Activated T-helper 2 cell treated with anti-CD3 and anti-CD28 coated beads, Interferon-gamma antibody, Interleukin-2, Interleukin-4, amounts not matched to agents 10 μg/mL and 5 μg/mL and 100 μg/mL, durations not matched to agents 14 hours and 24 hours and 36 hours (primary cell): Measurements from ENCODE around the gene KMT2B. TPM values are rescaled to one million over a fixed set of nuclear protein-coding genes. Genes with fewer than 3 reads are reported as not detected.
A peak's percentile ranks its signal among the peaks of the same experiment; 100 is the strongest.
"Not testable (repeated sequence)": the region's sequence is repeated elsewhere in the genome, so short reads cannot be mapped to it uniquely, and the experiment has no call there.

Source experiments
- DNase-seq: peaks from one replicate; pipeline ENCODE4 v3.0.0; 2021; ENCODE audit warnings: low spot score
- H3K27ac Mint-ChIP-seq: one replicate; pipeline ENCODE4 v1.8.0; 2021; ENCODE audit warnings: mixed read lengths
- H3K27me3 Mint-ChIP-seq: one replicate; pipeline ENCODE4 v1.8.0; 2021; ENCODE audit warnings: low read depth, mixed read lengths
- H3K36me3 Mint-ChIP-seq: one replicate; pipeline ENCODE4 v1.8.0; 2021; ENCODE audit warnings: low read depth, mixed read lengths
- H3K4me1 Mint-ChIP-seq: one replicate; pipeline ENCODE4 v1.8.0; 2021; ENCODE audit warnings: low read depth, mixed read lengths
- H3K4me3 Mint-ChIP-seq: one replicate; pipeline ENCODE4 v1.8.0; 2021; ENCODE audit warnings: low read depth, mild to moderate bottlenecking, moderate library complexity, mixed read lengths
- H3K9me3 Mint-ChIP-seq: one replicate; pipeline ENCODE4 v1.8.0; 2021; ENCODE audit warnings: mixed read lengths
- intact Hi-C: fragments of 100-400 bp; cut with micrococcal nuclease; formaldehyde crosslinking; loops from one replicate; pipeline ENCODE4 v1.15.1; 2023
- total RNA-seq: library from RNA; stranded (reverse); gene quantifications from 2 replicates; pipeline ENCODE4 v1.2.3, GENCODE V29; 2022

The KMT2B gene
- total RNA-seq, 1 donor from 2014 or later = 58.4 TPM

DNA sequence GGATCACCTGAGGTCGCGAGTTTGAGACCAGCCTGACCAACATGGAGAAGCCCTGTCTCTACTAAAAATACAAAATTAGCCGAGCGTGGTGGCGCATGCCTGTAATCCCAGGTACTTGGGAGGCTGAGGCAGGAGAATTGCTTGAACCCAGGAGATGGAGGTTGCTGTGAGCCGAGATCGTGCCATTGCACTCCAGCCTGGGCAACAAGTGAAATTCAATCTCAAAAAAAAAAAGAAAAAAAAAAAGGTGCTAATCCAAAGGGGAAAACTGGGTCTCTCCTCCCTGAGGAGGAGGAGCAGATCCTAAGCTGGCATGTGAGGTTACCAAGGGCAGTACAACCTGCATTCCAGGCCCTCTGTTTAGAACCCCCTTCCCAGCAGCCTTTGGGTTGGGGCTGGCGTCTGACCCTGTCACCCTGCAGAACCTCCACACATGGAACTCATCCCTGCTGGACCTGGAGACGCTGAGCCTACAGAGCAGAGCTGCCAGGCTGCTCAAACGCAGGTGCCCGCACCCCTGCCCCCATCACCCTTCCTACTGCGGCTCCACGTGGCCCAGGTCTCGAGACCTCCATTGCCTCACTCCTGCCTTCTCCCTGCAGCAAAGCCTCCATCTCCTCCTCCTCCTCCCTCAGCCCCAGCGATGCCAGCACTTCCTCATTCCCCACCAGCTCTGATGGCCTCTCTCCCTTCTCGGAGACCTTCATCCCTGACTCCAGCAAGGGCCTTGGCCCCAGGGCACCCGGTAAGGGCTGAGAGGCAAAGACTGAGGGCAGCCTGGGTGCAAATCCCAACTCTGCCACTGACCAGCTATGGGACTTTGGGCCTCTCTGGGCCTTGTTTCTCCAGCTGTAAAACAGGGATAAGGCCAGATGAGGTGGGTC lies 46.9 kb downstream of the KMT2B start:
- Mint-ChIP-seq H3K4me1 (peaks cover 3% of the 10 kb centered on the region), H3K36me3 (peaks cover 47% of the 10 kb centered on the region), H3K4me3 (no peak overlapping the region), H3K27ac (no peak overlapping the region), H3K27me3 (no peaks in the 10 kb centered on the region), H3K9me3 (no peaks in the 10 kb centered on the region)
- intact Hi-C loops = no loop called here
- no peak for DNase-seq

DNA sequence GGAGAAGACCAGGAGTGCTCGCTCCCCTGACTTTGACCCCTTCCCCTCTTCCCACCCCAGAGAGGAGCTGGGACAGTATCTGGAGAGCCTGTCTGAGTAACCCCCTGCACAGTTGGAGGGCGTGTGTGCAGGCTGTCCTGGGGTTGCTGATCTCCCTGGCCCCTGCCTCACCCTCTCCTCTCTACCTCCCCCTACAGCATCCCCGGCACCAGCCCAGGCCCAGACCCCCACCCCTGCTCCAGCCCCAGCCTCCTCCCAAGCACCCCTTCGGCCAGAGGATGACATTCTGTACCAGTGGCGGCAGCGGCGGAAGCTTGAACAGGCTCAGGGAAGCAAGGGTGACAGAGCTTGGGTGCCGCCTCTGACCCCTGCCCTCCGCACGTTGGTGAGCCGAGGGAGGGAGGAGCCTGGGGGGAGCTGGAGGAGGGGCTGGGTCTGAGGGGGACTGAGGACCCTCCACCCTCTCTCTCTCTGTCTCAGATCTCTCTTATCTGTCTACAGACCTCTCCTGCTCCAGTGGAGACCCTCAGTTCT lies 48.8 kb downstream of the KMT2B start:
- no peaks in the 10 kb centered on the region for H3K9me3 Mint-ChIP-seq
- no peaks in the 10 kb centered on the region for H3K4me1 Mint-ChIP-seq
- H3K27ac Mint-ChIP-seq = no peak overlapping the region
- intact Hi-C loops = no loop called here
- DNase-seq = no peak
- H3K27me3 Mint-ChIP-seq = no peaks in the 10 kb centered on the region
- no peak overlapping the region for H3K4me3 Mint-ChIP-seq
- H3K36me3 Mint-ChIP-seq = peaks cover 36% of the 10 kb centered on the region

DNA sequence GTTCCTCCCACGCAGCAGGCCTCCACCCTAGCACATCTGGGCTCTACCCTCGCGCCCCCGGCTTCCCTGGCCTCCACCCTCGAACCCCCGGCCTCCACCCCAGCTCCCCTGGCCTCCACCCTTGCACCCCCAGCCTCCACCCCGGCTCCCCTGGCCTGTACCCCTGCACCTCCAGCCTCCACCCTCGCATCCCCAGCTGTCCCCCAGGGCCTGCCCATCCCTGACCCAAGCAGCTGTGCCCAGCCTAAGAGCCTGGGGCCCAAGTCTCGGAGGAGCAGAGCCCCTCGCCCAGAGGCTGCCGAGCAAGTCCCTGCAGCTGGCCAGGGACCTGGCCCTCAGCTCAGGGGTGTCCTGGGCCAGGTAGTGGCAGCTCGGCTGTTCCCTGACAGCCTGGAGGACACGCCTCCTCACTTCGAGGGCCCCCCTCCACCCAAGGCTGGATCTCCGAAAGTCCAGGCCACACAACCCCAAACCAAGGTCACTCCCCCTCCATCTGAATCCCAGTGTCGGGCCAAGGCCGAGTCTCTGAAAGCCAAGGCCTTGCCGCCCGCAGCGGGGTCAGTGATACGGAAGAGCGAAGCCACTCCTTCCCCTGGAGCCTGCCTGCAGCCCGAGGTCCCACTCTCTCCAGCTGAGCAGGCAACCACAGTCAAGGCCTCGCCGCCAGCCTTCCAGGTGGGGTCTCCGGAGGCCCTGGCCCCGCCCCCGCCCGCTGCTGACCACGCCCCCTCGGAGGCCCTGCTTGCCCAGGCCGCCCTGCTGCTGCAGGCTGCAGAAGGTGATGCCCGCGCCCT lies 49.7 kb downstream of the KMT2B start:
- intact Hi-C loops = no loop called here
- Mint-ChIP-seq H3K9me3 (no peaks in the 10 kb centered on the region), H3K36me3 (peaks cover 30% of the 10 kb centered on the region), H3K27ac (no peak overlapping the region), H3K27me3 (no peaks in the 10 kb centered on the region), H3K4me3 (no peak overlapping the region), H3K4me1 (no peaks in the 10 kb centered on the region)
- no peak for DNase-seq

DNA sequence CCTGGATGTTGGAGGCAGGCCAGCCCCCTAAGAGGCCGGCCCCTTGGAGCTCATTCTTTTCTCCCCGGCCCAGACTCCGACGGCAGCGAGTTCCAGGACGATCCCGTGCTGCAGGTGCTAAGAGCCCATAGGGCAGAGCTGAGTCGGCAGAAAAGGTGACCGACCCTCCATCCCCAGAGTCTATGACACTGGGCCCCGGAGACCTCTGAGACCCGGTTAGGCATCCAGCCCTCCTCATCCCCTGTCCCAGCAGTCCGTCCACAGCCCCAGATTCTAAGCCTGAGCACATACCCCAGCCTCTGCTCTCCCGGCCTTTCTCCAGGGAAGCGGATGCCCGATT lies 50.2 kb downstream of the KMT2B start:
- DNase-seq = no peak
- no peaks in the 10 kb centered on the region for H3K27me3 Mint-ChIP-seq
- no peaks in the 10 kb centered on the region for H3K4me1 Mint-ChIP-seq
- no peaks in the 10 kb centered on the region for H3K9me3 Mint-ChIP-seq
- H3K36me3 Mint-ChIP-seq = peaks cover 30% of the 10 kb centered on the region
- no peak overlapping the region for H3K27ac Mint-ChIP-seq
- H3K4me3 Mint-ChIP-seq = no peak overlapping the region
- intact Hi-C loops = no loop called here

DNA sequence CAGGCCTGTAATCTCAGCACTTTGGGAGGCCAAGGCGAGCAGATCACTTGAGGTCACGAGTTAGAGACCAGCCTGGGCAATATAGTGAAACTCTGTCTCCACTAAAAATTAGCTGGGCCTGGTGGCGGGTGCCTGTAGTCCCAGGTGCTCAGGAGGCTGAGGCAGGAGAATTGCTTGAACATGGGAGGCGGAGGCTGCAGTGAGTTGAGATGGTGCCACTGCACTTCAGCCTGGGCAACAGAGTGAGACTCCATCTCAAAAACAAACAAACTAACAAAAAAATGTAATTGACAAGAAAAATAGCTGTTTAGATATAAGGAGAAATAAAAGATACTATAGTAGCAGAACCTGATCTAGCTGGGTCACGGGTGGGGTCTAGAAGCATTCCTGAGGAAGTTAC lies 54.6 kb downstream of the KMT2B start:
- intact Hi-C loops, H3K27me3 Mint-ChIP-seq, H3K27ac Mint-ChIP-seq, H3K9me3 Mint-ChIP-seq, DNase-seq, H3K4me3 Mint-ChIP-seq: not testable (repeated sequence)
- H3K4me1 Mint-ChIP-seq = peaks cover 18% of the 10 kb centered on the region
- peaks cover 17% of the 10 kb centered on the region for H3K36me3 Mint-ChIP-seq

DNA sequence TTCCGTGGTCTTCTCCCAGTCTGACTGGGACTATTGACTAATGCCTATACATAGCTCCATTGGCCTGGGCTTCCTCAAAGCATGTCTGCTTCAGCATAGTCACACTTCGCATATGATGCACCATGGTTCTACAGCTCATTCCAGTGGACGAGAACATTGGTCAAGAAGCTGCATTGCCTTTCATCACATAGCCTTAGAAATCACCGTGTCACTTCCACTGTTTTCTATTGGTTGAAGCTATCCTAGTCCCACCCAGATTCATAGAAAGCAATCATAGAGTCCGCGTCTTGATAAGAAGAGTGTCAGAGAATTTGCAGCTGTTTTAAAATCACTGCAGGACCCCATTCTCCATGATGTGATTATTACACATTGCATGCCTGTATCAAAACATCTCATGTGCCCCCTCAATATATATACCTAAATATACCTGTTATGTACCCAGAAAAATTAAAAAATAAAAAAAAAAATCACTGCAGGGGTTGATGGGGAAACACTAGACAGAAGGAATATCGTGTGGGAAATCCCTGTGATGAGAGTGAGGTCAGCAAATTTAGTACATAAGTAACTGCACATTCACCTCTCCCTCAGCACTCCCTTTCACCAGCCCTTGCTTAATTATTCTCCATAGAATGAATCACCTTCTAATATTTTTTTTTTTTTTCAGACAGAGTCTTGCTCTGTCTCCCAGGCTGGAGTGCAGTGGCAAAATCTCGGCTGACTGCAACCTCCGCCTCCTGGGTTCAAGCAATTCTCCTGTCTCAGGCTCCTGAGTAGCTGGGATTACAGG lies 55.4 kb downstream of the KMT2B start:
- peaks cover 18% of the 10 kb centered on the region for H3K4me1 Mint-ChIP-seq
- H3K4me3 Mint-ChIP-seq = no peak overlapping the region
- H3K9me3 Mint-ChIP-seq = no peaks in the 10 kb centered on the region
- H3K27ac Mint-ChIP-seq = no peak overlapping the region
- H3K27me3 Mint-ChIP-seq = no peaks in the 10 kb centered on the region
- intact Hi-C loops = no loop called here
- H3K36me3 Mint-ChIP-seq = peaks cover 12% of the 10 kb centered on the region
- DNase-seq = no peak

DNA sequence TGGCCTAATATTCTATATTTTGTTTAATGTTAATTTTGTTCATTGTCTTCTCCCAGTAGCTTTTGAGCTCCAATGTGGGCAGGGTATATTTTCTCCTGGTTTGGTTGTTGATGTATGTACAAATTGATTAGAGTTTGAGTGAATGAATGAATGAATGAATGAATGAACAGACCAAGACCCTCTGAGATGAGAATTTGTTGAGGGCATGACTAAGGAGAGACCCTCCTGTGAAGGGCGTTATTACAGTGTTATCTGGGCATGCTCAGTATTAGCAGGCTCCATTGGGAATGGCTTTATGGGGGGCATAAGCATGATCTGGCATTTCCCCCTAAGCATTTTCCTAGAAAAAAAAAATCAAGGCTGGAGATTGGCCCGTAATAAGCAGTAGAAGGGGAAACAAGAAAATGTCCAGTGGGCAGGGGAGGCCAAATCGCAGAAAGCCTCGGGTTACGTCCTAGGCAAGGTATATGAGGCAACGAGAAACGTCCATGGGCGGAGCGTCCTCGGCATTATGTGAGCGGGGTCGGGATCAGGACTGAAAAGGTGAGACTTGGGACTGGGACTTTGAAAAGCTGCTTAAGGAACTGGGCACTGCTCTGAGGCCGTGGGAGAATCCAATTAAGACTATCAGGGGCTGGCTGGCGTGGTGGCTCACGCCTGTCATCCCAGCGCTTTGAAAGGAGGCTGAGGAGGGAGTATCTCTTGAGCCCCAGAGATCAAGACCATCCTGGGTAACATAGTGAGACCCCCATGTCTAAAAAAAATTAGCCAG lies 56.7 kb downstream of the KMT2B start:
- Mint-ChIP-seq H3K36me3 (peaks cover 8% of the 10 kb centered on the region), H3K4me1 (peaks cover 21% of the 10 kb centered on the region), H3K27me3 (no peaks in the 10 kb centered on the region), H3K9me3 (no peaks in the 10 kb centered on the region), H3K4me3 (peak overlapping the region; percentile 83), H3K27ac (no peak overlapping the region)
- DNase-seq = no peak
- intact Hi-C loops = loop anchor here (1.0 to 2.0 kb wide), 3 partner anchors 16 to 57 kb away; partner anchors contain the start of genes LIN37 and PROSER3

DNA sequence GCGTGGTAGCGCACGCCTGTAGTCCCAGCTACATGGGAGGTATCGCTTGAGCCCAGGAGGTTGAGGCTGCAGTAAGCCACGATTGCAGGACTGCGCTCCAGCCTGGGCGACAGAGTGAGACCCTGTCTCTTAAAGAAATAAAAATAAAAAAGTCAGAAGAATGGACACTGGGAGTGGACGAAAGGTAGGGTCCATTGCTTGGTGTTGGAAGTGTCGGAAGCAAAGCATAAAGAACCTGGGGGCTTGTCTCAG lies 57.2 kb downstream of the KMT2B start:
- no peaks in the 10 kb centered on the region for H3K27me3 Mint-ChIP-seq
- no peaks in the 10 kb centered on the region for H3K9me3 Mint-ChIP-seq
- peaks cover 21% of the 10 kb centered on the region for H3K4me1 Mint-ChIP-seq
- peaks cover 8% of the 10 kb centered on the region for H3K36me3 Mint-ChIP-seq
- no peak for DNase-seq
- H3K4me3 Mint-ChIP-seq = peak overlapping the region; percentile 83
- intact Hi-C loops = loop anchor here (1.0 to 2.0 kb wide), 3 partner anchors 16 to 58 kb away; partner anchors contain the start of genes LIN37 and PROSER3
- peak overlapping the region; percentile 20 for H3K27ac Mint-ChIP-seq

DNA sequence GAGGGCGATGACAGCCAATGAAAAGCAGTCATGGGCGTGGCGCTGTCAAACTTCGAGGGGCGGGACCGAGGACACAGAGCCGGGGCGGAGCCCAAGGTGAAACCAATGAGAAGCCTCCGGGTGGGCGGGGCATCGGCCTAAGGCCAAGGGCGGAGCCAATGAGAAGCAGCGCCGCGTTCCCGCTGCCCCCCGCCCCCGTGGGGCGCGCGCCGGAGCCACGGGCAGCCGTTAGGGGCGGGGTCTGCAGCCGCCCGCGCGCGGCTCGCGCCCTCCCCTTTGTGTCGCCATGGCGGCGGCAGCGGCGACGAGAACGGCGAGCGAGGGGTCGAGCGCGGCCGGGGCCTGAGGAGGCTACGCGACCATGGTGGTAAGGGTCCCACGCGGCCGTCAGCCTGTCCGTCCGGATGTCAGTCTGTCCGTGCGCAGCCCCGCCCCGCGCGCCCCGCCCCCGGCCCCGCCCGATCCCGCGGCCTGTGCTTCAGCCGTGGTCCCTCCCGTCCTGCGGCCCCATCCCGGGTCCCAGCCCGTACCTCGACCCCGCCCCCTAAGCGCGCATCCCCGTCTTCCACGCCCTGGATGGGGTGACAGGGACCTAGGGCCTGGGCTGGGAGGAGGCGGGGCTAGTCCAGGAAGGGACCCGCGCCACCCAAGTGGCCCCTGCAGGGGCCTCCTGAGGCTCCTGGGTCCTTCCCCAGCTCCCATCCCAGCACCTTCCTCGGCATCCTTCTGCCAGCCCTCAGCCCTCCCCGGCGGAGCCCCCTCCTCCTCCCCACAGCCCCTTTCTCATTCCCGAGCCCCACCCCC lies 57.7 kb downstream of the KMT2B start, which contains the start of gene ARHGAP33:
TSS of gene ARHGAP33 (plus strand) at position 267 of the 804 bp plus-strand sequence. CDS start at position 362, 95 bp downstream.
- no peaks in the 10 kb centered on the region for H3K27me3 Mint-ChIP-seq
- H3K27ac Mint-ChIP-seq = peak within 1 kb of the TSS; percentile 73
- intact Hi-C loops = loop anchor here (1.0 to 2.0 kb wide), 3 partner anchors 17 to 58 kb away; partner anchors contain the start of genes LIN37 and PROSER3
- H3K9me3 Mint-ChIP-seq = no peaks in the 10 kb centered on the region
- H3K36me3 Mint-ChIP-seq = peaks cover 5% of the 10 kb centered on the region
- peak within 1 kb of the TSS; percentile 86 for H3K4me3 Mint-ChIP-seq
- H3K4me1 Mint-ChIP-seq = peaks cover 21% of the 10 kb centered on the region
- DNase-seq = peak; percentile 99

DNA sequence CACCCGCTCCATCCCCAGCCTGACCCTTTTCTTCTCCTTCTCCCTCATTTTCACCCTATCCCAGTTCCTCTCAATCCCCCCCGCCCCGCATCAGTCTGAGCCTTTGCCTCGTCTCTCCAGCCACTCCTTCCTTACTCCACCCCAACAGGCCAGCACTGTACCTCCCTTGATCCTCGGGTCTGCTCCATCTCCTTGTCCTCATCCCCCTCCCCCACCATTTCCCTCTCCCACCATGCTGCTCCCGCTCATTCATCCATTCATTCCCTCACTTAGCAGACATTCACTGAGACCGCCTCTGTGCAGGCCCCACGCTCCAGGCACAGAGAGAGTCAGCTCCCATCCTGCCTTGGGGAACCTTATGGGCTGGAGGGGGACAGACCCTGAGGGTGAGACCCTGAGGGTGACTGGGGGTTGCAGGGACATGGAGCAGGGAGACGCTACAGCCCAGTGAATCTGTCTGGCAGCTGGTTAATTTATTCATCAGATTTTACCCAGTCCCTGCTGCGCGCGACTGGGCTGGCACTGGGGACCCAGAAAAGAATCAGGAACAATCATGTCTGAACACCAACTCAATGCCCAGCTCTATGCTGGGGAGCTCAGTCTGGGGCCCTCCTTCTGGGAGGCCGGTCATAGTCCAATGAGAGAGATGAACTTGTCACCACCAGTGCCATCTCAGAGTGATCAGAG lies 58.4 kb downstream of the KMT2B start:
- Mint-ChIP-seq H3K27ac (peak overlapping the region; percentile 73), H3K9me3 (no peaks in the 10 kb centered on the region), H3K4me3 (peak overlapping the region; percentile 86), H3K4me1 (peaks cover 21% of the 10 kb centered on the region), H3K27me3 (no peaks in the 10 kb centered on the region), H3K36me3 (peaks cover 7% of the 10 kb centered on the region)
- intact Hi-C loops = no loop called here
- no peak for DNase-seq
